K562 (cell line): ENCODE measurements around the gene IP6K3. TPM values are rescaled to one million over a fixed set of nuclear protein-coding genes. Genes with fewer than 3 reads are reported as not detected.

Experiments used
- ATAC-seq: fragments of 200-7000 bp; cut with Tn5 transposase; 3 replicates; pipeline ENCODE4 v1.9.1; 2020; ENCODE audit warnings: moderate library complexity
- BruUV-seq: library from RNA; stranded (reverse); fragments of 400-500 nt; replicated peaks from 2 replicates; lab custom pipeline; 2021; lab: Mats Ljungman, UMichigan
- CTCF ChIA-PET: fragments of 300-600 bp; formaldehyde crosslinking; extraction: SDS; loops from one replicate; lab custom pipeline; 2021; ENCODE audit warnings: low intra/inter-chr PET ratio; lab: Yijun Ruan, JAX
- POLR2A ChIA-PET: fragments of 300-600, 350-650 bp; sonication (Branson Sonifier 250); formaldehyde crosslinking; extraction: SDS; loops from one replicate; lab custom pipeline; 2021; ENCODE audit warnings: antibody characterized with exemption, inconsistent platforms; lab: Yijun Ruan, JAX
- DNase-seq, 4 experiments: peaks; one replicate each; pipeline versions ENCODE4 v3.0.0 to v3.0.0-alpha.2; 2011 to 2018; ENCODE audit warnings: low spot score in 3 of 4, mixed read lengths in 3 of 4; ENCODE audit errors: extremely low read depth in 1 of 4
- FAIRE-seq: peaks from 2 replicates; lab custom pipeline; 2011; peaks lifted over from hg19 to GRCh38; lab: Jason Lieb, UNC
- H2AFZ ChIP-seq: 2 replicates; pipeline ENCODE4 v1.6.0; 2011; ENCODE audit warnings: low read depth, low read length, control low read depth, inconsistent platforms
- H3K27ac ChIP-seq: fragments of 200-600 bp; 3 replicates; pipeline ENCODE4 v1.8.0; 2011; ENCODE audit warnings: low read depth, mild to moderate bottlenecking, control low read depth, inconsistent platforms, low read length, moderate library complexity, mixed read lengths; ENCODE audit errors: extremely low read depth
- H3K27me3 ChIP-seq, 2 experiments: fragments of 300-600 bp in 1 of 2; 2 replicates in 1 of 2; 3 replicates in 1 of 2; pipeline versions ENCODE4 v1.6.0 to v1.8.0; 2011; ENCODE audit warnings: inconsistent platforms in 2 of 2, low read length in 2 of 2, mild to moderate bottlenecking in 1 of 2, mixed read lengths in 1 of 2, moderate library complexity in 1 of 2; ENCODE audit not compliant: control insufficient read depth in 2 of 2, insufficient read depth in 2 of 2
- H3K36me3 ChIP-seq: fragments of 300-600 bp; 3 replicates; pipeline ENCODE4 v1.8.0; 2011; ENCODE audit warnings: mild to moderate bottlenecking, low read length, inconsistent platforms; ENCODE audit not compliant: control insufficient read depth, insufficient read depth
- H3K4me1 ChIP-seq, 2 experiments: fragments of 200-600 bp in 1 of 2; replicated peaks in 1 of 2; 2 replicates in 1 of 2; 3 replicates in 1 of 2; pipeline versions ENCODE4 v1.5.1 to v1.8.0; 2011; ENCODE audit warnings: inconsistent platforms in 2 of 2, low read length in 2 of 2, mild to moderate bottlenecking in 1 of 2, mixed read lengths in 1 of 2, moderate library complexity in 1 of 2; ENCODE audit not compliant: control insufficient read depth in 2 of 2, insufficient read depth in 2 of 2
- H3K4me2 ChIP-seq: 2 replicates; pipeline ENCODE4 v1.6.1; 2011; ENCODE audit warnings: low read length, control low read depth, inconsistent platforms, mixed read lengths; ENCODE audit not compliant: insufficient read depth
- H3K4me3 ChIP-seq: fragments of 200-600 bp; sonication (generic), shearing (Covaris generic); 2 replicates; pipeline ENCODE4 v1.5.1; 2016; ENCODE audit warnings: control low read depth, inconsistent platforms
- H3K79me2 ChIP-seq: fragments of 200-600 bp; 3 replicates; pipeline ENCODE4 v1.8.0; 2011; ENCODE audit warnings: low read length, inconsistent platforms; ENCODE audit not compliant: control insufficient read depth, insufficient read depth
- H3K9ac ChIP-seq, 2 experiments: 2 replicates each; pipeline versions ENCODE4 v1.6.0 to v1.6.1; 2011; ENCODE audit warnings: low read depth in 2 of 2, low read length in 2 of 2, control low read depth in 1 of 2, inconsistent platforms in 1 of 2, mild to moderate bottlenecking in 1 of 2, mixed read lengths in 1 of 2; ENCODE audit not compliant: insufficient read depth in 1 of 2
- H3K9me1 ChIP-seq: one replicate; pipeline ENCODE4 v1.6.0; 2011; ENCODE audit warnings: inconsistent platforms, mild to moderate bottlenecking, low read length, moderate library complexity; ENCODE audit not compliant: control insufficient read depth, insufficient read depth
- H3K9me3 ChIP-seq: replicated peaks from 2 replicates; pipeline ENCODE4 v1.5.1; 2011; ENCODE audit warnings: low read depth, low read length, inconsistent platforms; ENCODE audit not compliant: control insufficient read depth, insufficient read depth
- H4K20me1 ChIP-seq: replicated peaks from 2 replicates; pipeline ENCODE4 v1.6.1; 2011; ENCODE audit warnings: low read length, inconsistent platforms, mixed read lengths; ENCODE audit not compliant: control insufficient read depth, insufficient read depth
- BRF2 ChIP-seq: IDR thresholded peaks from 3 replicates; pipeline ENCODE4 v1.6.1; 2011; ENCODE audit warnings: borderline replicate concordance, mild to moderate bottlenecking; ENCODE audit not compliant: insufficient read length, insufficient read depth
- CBX2 ChIP-seq: fragments of 200-600 bp; sonication (generic); IDR thresholded peaks from one replicate; pipeline ENCODE4 v1.6.1; 2012; ENCODE audit warnings: mild to moderate bottlenecking, low read length, inconsistent platforms; ENCODE audit not compliant: insufficient read depth, poor library complexity, severe bottlenecking
- CHCHD3 ChIP-seq: fragments of 250-450 bp; sonication (Bioruptor Pico); IDR thresholded peaks from 2 replicates; pipeline ENCODE4 v2.1.2; 2022; ENCODE audit warnings: mild to moderate bottlenecking
- EP300 ChIP-seq: IDR thresholded peaks from 2 replicates; pipeline ENCODE4 v1.6.1; 2012; ENCODE audit warnings: low read length, improper control_type of control experiment
- FOXK1 ChIP-seq: sonication (generic); formaldehyde crosslinking; IDR thresholded peaks from 2 replicates; pipeline ENCODE4 v1.8.0; 2022; ENCODE audit warnings: missing genetic modification reagents, mild to moderate bottlenecking, borderline replicate concordance
- NFIC ChIP-seq: fragments of 450-650 bp; IDR thresholded peaks from 2 replicates; pipeline ENCODE4 v1.6.1; 2017; ENCODE audit warnings: mild to moderate bottlenecking, inconsistent platforms
- NRF1 ChIP-seq, 2 experiments: fragments of 450-650 bp; IDR thresholded peaks in 1 of 2; conservative IDR thresholded peaks in 1 of 2; 2 replicates each; pipeline ENCODE4 v1.6.1; 2014; ENCODE audit warnings: mild to moderate bottlenecking in 2 of 2
- PML ChIP-seq: IDR thresholded peaks from 2 replicates; pipeline ENCODE4 v1.6.1; 2012; ENCODE audit warnings: low read length, inconsistent platforms
- SAFB ChIP-seq: fragments of 200-400 bp; formaldehyde crosslinking; IDR thresholded peaks from 2 replicates; pipeline ENCODE4 v1.6.1; 2017; ENCODE audit warnings: low read depth, low read length, borderline replicate concordance
- SMC3 ChIP-seq: conservative IDR thresholded peaks from 2 replicates; pipeline ENCODE4 v1.6.1; 2011; ENCODE audit warnings: low read depth, low read length, improper control_type of control experiment; ENCODE audit not compliant: insufficient read depth
- SP1 ChIP-seq: sonication (generic); formaldehyde crosslinking; IDR thresholded peaks from 2 replicates; pipeline ENCODE4 v1.8.1; 2022; ENCODE audit warnings: mild to moderate bottlenecking, missing genetic modification reagents
- TSHZ1 ChIP-seq: fragments of 250-450 bp; sonication (Bioruptor Pico); IDR thresholded peaks from 2 replicates; pipeline ENCODE4 v1.4.0; 2020; ENCODE audit warnings: mild to moderate bottlenecking, moderate library complexity
- ZBTB1 ChIP-seq: sonication (generic); formaldehyde crosslinking; IDR thresholded peaks from 2 replicates; pipeline ENCODE4 v1.8.1; 2023; ENCODE audit warnings: missing genetic modification reagents, low read depth, mild to moderate bottlenecking, borderline replicate concordance
- ZBTB26 ChIP-seq: fragments of 450-650 bp; formaldehyde crosslinking; IDR thresholded peaks from 2 replicates; pipeline ENCODE4 v1.4.0; 2022; ENCODE audit warnings: missing genetic modification characterization
- ZNF707 ChIP-seq: fragments of 250-450 bp; sonication (Bioruptor Pico); conservative IDR thresholded peaks from 2 replicates; pipeline ENCODE4 v1.8.0; 2022; ENCODE audit warnings: inconsistent platforms, mild to moderate bottlenecking, moderate library complexity
- WGBS: fragments of 100-300 bp; shearing (Covaris generic); methylation state at CpG from one replicate; pipeline ENCODE4 v1.1.6; 2016; ENCODE audit warnings: low coverage, mixed read lengths; ENCODE audit not compliant: insufficient coverage; ENCODE audit errors: missing lambda C conversion rate; 5-methylcytosine and 5-hydroxymethylcytosine counted together
- in situ Hi-C: fragments of 300-500 bp; cut with MboI; formaldehyde crosslinking; loops from 4 replicates; pipeline ENCODE4 v1.15.0; 2018; ENCODE audit warnings: inconsistent platforms, mixed read lengths
- intact Hi-C: fragments of 100-400 bp; cut with micrococcal nuclease; formaldehyde crosslinking; loops from 2 replicates; pipeline ENCODE4 v1.14.2; 2022
- polyA plus RNA-seq, 8 experiments: library from polyadenylated mRNA; depleted of rRNA in 4 of 8; stranded (reverse) in 5 of 8; unstranded in 3 of 8; fragments of >200 nt; fragmentation: Nextera tagmentation in 2 of 8; fragmentation: Illumina TruSeq in 1 of 8; extraction: Ambion mirVana in 2 of 8; extraction: Trizol in 1 of 8; gene quantifications; 2 replicates each; pipeline versions ENCODE4 v1.2.1 to v1.2.3, GENCODE V29; 2011 to 2014; ENCODE audit warnings: inconsistent platforms in 1 of 8, missing spikeins in 1 of 8
- total RNA-seq, 7 experiments: library from RNA; depleted of rRNA in 6 of 7; stranded (reverse); fragments of >200 nt in 6 of 7; fragmentation: Illumina TruSeq in 2 of 7; extraction: Trizol in 2 of 7; gene quantifications; 2 replicates each; pipeline versions ENCODE4 v1.2.1 to v1.2.3, GENCODE V29; 2011 to 2021; ENCODE audit warnings: low replicate concordance in 1 of 7

IP6K3 gene
- total and polyA plus RNA-seq, 9 of the 15 experiments (the other 6 are each of a cell fraction or from before 2014, with no cell fraction given) = not detected

GRCh38 chr6:33788694-33789549, 42.2 kb upstream of the IP6K3 start, which contains the start of gene LEMD2:
TSS of gene LEMD2 (minus strand) at chr6:33789130. CDS start at chr6:33789116, 14 bp downstream.
- peak; percentile 98 for ATAC-seq
- in situ Hi-C loops = no loop called here
- Histone ChIP-seq H3K79me2 (peaks cover 25% of the 10 kb centered on the region), H2AFZ (peak within 1 kb of the TSS; percentile 87), H3K9me1 (peaks cover 4% of the 10 kb centered on the region), H3K27ac (peak within 1 kb of the TSS; percentile 76), H3K36me3 (peaks cover 26% of the 10 kb centered on the region; the same call in 2 of the 3 replicates), H3K27me3 (peaks cover 22 to 27% of the 10 kb centered on the region in 2 experiments), H3K4me1 (peaks cover 10 to 17% of the 10 kb centered on the region in 2 experiments; a peak in 4 of 5 replicates), H4K20me1 (no peaks in the 10 kb centered on the region), H3K4me3 (peak within 1 kb of the TSS; percentile 86), H3K4me2 (peak within 1 kb of the TSS; percentile 93), H3K9ac (peak within 1 kb of the TSS; percentile 83 to 96), H3K9me3 (no peaks in the 10 kb centered on the region)
- no TSS peak for BruUV-seq
- ChIA-PET POLR2A (interaction anchor here (0.6 to 2.0 kb wide), 7 partner anchors 10 to 731 kb away, joined by 3 to 12 read pairs (median 3); no protein-coding TSS in a partner anchor), CTCF (no interaction called here)
- 4% methylated on average over 68 of the region's 86 CpGs for WGBS
- FAIRE-seq = peak; percentile 90
- intact Hi-C loops = no loop called here
- peak; percentile 96 to 98 (median 98) for DNase-seq
- TF ChIP-seq FOXK1 (no peak), ZBTB26 (CRISPR knock-in tag) (peak; percentile 75; the same call in 1 of the 2 replicates), ZNF707 (CRISPR knock-in tag) (0 out of 2 replicates have a peak, but pooled peaks have one; percentile 23), CHCHD3 (CRISPR knock-in tag) (peak; percentile 81; the same call in 1 of the 2 replicates), ZBTB1 (CRISPR knock-in tag) (0 out of 2 replicates have a peak, but pooled peaks have one; percentile 27), SP1 (CRISPR knock-in tag) (peak; percentile 88; the same call in 1 of the 2 replicates), BRF2 (no peak), NRF1 (conservative IDR thresholded peaks at IDR 0.05 in 1 of 2, IDR thresholded peaks at IDR 0.05 in 1 of 2) (peak; percentile 89 to 91), TSHZ1 (CRISPR knock-in tag) (no peak), PML (peak; percentile 70), CBX2 (no peak), SMC3 (no peak), SAFB (no peak), NFIC (peak; percentile 68), EP300 (peak; percentile 18; the same call in 1 of the 2 replicates)
